ENCODE data around the gene HNRNPC.
A peak's percentile ranks its signal among the peaks of the same experiment; 100 is the strongest.
"Not testable (repeated sequence)": the region's sequence is repeated elsewhere in the genome, so short reads cannot be mapped to it uniquely, and the experiment has no call there.

Gene HNRNPC

GRCh38 chr14:21244544-21244943, 24.7 kb downstream of the HNRNPC start:
- DNase-seq (ENCODE audit: low read depth in 2 of 2) = no peak

- no peak for DNase-seq (ENCODE audit: low read depth in 2 of 2)
These were observed 27.9 kb downstream of the HNRNPC start for GRCh38 chr14:21241218-21241819.

GRCh38 chr14:21240417-21240816, 28.8 kb downstream of the HNRNPC start:
- DNase-seq (ENCODE audit: low read depth in 2 of 2) = no peak

GRCh38 chr14:21238823-21239518, 30.3 kb downstream of the HNRNPC start:
- DNase-seq (ENCODE audit: low read depth in 2 of 2) = no peak

GRCh38 chr14:21236948-21237797, 32.1 kb downstream of the HNRNPC start:
- no peak for DNase-seq (ENCODE audit: low read depth in 2 of 2)

GRCh38 chr14:21234112-21234511, 35.1 kb downstream of the HNRNPC start:
- DNase-seq (ENCODE audit: low read depth in 2 of 2) = no peak

GRCh38 chr14:21233457-21234076, 35.7 kb downstream of the HNRNPC start:
- DNase-seq (ENCODE audit: low read depth in 2 of 2) = no peak

GRCh38 chr14:21231020-21231652, 38.1 kb downstream of the HNRNPC start:
- no peak for DNase-seq (ENCODE audit: low read depth in 2 of 2)

GRCh38 chr14:21229821-21230220, 39.4 kb downstream of the HNRNPC start:
- no peak for DNase-seq (ENCODE audit: low read depth in 2 of 2)

- DNase-seq (ENCODE audit: low read depth in 2 of 2) = no peak
These were observed 41.3 kb downstream of the HNRNPC start for GRCh38 chr14:21227981-21228380.

- DNase-seq (ENCODE audit: low read depth in 2 of 2) = no peak
These were observed 42.1 kb downstream of the HNRNPC start for GRCh38 chr14:21227150-21227549.

- DNase-seq (ENCODE audit: low read depth in 2 of 2) = no peak
These were observed 42.8 kb downstream of the HNRNPC start for GRCh38 chr14:21226467-21226866.

GRCh38 chr14:21225164-21225563, 44.1 kb downstream of the HNRNPC start:
- not testable (repeated sequence) for DNase-seq (ENCODE audit: low read depth in 2 of 2)

GRCh38 chr14:21220874-21221477, 48.3 kb downstream of the HNRNPC start:
- DNase-seq (ENCODE audit: low read depth in 2 of 2) = no peak

- DNase-seq (ENCODE audit: low read depth in 2 of 2) = peak in 1 of 2 experiments; percentile 27
These were observed 49.6 kb downstream of the HNRNPC start for GRCh38 chr14:21219561-21220111.

GRCh38 chr14:21219120-21219519, 50.1 kb downstream of the HNRNPC start:
- DNase-seq (ENCODE audit: low read depth in 2 of 2) = no peak

GRCh38 chr14:21215879-21216251, 53.4 kb downstream of the HNRNPC start:
- DNase-seq (ENCODE audit: low read depth in 2 of 2) = no peak

GRCh38 chr14:21215130-21215878, 53.9 kb downstream of the HNRNPC start:
- no peak for DNase-seq (ENCODE audit: low read depth in 2 of 2)

GRCh38 chr14:21213652-21214051, 55.6 kb downstream of the HNRNPC start:
- no peak for DNase-seq (ENCODE audit: low read depth in 2 of 2)

GRCh38 chr14:21212824-21213223, 56.4 kb downstream of the HNRNPC start:
- not testable (repeated sequence) for DNase-seq (ENCODE audit: low read depth in 2 of 2)

Measured in fibroblast of skin of left biceps (primary cell).